ENCODE results near the gene TBX5.

Gene TBX5

DNA sequence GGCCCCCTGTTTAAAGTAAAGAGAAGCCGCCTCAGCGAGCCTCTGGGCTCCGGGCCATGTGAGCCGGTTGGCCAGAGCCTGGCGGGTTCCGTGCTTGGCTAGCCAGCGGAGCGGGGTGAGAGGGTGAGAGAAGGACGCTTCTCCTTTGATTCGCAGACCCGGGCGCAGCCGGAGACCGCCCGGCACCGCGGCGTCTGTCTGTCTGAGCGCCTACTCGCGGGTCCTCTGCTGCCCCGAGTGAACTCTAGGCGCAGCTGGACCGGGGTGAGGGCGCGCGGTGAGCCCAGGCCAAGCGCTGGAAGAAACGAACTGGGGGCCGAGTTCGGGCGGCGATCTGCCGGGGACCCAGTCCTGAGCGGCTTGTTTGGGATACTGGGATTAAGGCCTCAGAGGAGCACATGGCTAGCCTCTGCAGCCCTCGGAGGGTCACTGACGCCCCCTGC is 41.4 kb upstream of the TBX5 start:
- TF ChIP-seq, protein P1, sequence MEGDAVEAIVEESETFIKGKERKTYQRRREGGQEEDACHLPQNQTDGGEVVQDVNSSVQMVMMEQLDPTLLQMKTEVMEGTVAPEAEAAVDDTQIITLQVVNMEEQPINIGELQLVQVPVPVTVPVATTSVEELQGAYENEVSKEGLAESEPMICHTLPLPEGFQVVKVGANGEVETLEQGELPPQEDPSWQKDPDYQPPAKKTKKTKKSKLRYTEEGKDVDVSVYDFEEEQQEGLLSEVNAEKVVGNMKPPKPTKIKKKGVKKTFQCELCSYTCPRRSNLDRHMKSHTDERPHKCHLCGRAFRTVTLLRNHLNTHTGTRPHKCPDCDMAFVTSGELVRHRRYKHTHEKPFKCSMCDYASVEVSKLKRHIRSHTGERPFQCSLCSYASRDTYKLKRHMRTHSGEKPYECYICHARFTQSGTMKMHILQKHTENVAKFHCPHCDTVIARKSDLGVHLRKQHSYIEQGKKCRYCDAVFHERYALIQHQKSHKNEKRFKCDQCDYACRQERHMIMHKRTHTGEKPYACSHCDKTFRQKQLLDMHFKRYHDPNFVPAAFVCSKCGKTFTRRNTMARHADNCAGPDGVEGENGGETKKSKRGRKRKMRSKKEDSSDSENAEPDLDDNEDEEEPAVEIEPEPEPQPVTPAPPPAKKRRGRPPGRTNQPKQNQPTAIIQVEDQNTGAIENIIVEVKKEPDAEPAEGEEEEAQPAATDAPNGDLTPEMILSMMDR (IDR thresholded peaks at IDR 0.05; ENCODE audit: extremely low read depth, missing control alignments): no peak
- no peak for DNase-seq (ENCODE audit: low spot score)

DNA sequence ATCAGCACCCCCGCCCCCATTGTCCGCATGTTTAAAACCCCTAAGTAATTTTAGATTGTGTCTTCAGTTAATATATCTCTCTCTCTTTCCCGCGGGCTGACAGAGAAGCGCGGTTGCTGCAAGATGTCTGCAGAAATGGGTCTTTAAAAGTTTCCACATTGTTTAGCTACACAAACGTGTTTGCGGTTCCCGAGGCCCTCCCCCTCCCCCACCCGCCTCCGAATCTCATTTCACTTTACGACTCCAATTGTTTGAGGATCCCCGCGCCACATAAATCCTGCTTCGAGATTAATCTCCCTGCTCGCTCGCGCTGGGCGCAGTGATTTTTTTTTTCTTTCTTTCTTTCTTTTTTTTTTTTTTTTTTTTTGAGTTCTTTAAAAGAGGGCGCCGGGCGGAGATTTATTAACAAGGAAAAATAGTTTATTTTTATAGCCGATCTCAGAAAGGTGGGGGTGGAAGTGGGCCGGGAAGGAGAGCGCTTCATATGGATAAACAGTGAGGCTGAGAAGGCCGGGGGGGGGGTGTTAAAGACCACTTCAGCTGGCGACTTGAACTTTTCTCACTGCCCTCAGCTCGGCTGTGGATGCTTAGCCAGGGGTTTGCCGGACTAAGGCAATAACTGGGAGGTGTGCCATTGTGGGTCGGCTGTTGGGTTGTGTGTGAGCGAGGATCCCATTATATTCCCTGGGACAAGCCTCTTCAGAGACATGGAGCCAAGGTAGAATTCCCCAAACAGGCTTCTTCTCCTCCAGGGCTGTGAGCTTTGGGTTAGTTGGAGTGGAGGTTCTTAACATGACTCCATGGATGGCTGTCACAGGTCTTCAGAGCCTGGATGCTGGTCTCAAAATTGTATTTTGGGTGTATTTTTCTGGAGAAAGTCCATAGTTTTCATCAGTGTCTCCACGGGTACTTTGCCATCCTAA is 39.7 kb upstream of the TBX5 start:
- TF ChIP-seq, protein P1 (IDR thresholded peaks at IDR 0.05; ENCODE audit: extremely low read depth, missing control alignments): no peak
- no peak for DNase-seq (ENCODE audit: low spot score)

DNA sequence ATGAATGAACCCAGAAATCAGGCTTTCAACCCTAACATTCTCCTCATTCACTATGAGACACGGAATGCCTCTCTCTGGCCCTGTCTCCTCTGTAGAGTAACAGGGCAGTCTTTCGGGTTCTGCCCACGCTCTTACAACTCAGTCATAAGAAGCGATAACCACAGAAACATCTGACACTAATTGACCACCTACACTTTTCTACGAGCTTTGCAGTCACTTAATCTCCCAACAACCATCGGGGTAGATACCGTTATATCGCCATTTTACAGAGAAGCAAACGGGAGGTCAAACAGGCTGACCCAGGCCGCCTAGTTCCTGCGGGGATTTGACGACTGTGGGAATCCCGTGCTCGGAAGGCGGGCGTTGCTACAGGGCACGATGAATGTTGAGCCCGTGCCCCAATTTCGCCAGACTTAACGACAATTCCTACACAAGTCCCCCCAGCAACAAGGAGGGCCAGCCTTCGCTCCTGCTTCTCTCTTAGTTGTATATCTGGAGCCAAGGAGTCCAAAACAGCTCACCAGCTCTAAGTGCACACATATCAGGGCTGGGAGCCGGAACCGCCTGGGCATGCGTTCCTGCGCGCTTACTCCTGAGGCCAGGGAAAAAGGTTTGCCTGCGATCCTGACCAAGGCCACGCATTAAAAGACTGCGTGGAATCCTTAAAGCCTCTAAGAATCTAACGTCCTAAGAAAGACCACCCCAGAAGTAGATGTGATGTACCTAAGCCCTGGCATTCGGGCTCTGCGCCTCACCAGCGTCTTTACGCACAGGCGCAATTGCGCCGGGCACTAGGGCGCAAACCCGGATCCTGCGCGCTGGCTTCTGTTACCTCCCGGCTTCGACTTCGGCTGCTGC is 38.7 kb upstream of the TBX5 start:
- no peak for DNase-seq (ENCODE audit: low spot score)
- TF ChIP-seq, protein P1 (IDR thresholded peaks at IDR 0.05; ENCODE audit: extremely low read depth, missing control alignments): no peak

DNA sequence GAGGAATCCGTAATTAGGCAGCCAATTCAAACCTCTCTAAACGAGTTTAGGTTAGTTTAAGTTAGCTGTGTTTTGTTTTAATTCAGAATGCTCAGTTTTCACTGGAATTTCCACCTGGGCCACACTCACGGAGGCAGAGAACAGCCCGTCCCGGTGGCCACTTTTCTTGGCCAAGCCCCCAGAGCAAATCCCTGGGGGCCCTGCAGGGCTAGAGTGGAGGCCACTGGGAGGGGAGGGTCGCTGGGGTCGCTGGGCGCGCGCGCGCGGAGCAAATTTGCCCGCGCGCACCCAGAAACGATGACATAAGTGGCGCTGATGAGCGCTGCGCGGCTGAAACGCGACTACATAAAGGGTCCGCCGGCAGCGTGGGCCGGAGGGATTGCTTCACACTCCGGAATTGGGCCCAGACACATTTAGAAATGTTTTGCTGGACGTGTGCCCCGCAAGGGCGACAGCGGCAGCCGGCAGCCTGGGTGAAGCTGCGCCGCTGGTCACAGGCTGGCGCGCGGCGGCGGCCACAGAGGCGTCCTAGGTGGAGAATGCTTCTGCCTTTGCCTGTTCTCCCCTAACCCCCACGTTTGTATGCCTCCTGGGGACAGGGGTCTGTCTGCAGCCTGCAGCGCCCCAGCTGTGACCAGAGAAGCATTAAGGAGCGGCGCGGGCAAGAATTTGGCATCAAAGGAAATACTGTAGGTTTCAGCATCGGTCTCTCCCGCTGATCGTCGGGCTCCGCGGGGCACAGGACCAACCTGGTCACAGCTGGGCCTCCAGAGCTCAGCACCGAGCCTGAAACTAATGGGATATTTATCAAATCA is 37.9 kb upstream of the TBX5 start:
- TF ChIP-seq, protein P1 (IDR thresholded peaks at IDR 0.05; ENCODE audit: extremely low read depth, missing control alignments): no peak
- DNase-seq (ENCODE audit: low spot score): no peak

DNA sequence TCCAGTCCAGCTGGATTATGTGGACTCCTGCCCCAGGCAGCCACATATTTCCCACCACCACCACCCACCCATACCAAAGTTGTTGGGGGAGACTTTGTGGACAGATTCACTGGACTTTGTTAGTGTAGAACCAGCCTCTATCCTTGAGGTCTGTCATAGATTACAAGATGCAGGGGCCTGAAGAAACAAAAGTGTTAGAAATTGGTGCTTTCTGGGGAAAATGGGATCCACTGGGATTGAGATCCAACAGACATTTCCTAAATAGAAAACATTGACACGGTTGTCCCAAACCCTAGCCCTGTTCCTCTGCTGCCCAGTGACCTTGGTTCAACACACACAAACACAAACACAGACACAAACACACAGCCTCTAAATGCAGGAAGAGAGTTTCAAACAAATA is 36.6 kb upstream of the TBX5 start:
- DNase-seq (ENCODE audit: low spot score): no peak
- TF ChIP-seq, protein P1 (IDR thresholded peaks at IDR 0.05; ENCODE audit: extremely low read depth, missing control alignments): no peak

DNA sequence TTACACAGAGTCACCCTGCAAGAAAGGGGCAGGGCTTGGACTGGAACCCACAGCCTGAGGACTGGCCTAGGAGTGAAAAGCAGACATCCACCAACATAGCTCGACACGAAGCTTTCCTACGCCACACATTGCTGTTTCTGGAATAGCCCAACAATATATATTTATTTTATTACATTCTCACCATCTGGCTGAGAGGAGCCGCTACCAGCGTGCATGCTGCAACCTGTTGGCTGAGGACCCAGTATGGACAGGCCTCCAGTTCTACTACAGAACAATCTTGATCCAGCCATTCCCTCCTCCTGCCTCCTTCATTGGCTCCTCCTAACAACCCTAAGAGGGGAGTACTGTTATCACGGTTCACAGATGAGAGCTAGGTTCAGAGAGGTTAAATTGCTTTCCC is 35.6 kb upstream of the TBX5 start:
- TF ChIP-seq, protein P1 (IDR thresholded peaks at IDR 0.05; ENCODE audit: extremely low read depth, missing control alignments): no peak
- DNase-seq (ENCODE audit: low spot score): no peak

Data from GM20000 (cell line).